Endothelial cell of umbilical vein (primary cell): ENCODE results near the gene RNLS. TPM values are rescaled to one million over a fixed set of nuclear protein-coding genes. Genes with fewer than 3 reads are reported as not detected.
A peak's percentile ranks its signal among the peaks of the same experiment; 100 is the strongest.

ENCODE experiments used
- BruUV-seq: library from RNA; stranded (reverse); fragments of 400-500 nt; replicated peaks from 2 replicates; lab custom pipeline; 2021; lab: Mats Ljungman, UMichigan
- CTCF ChIA-PET: fragments of 300-600, 350-600 bp; sonication (Branson Sonifier 250); formaldehyde crosslinking; loops from one replicate; lab custom pipeline; 2021; ENCODE audit warnings: antibody characterized with exemption, inconsistent platforms; lab: Charles Lee
- POLR2A ChIA-PET: fragments of 300-600, 350-600 bp; sonication (Branson Sonifier 250); formaldehyde crosslinking; loops from one replicate; lab custom pipeline; 2021; ENCODE audit warnings: antibody characterized with exemption, inconsistent platforms; lab: Charles Lee
- DNase-seq: peaks from one replicate; pipeline ENCODE4 v3.0.0-alpha.2; 2011; ENCODE audit warnings: low read depth, low spot score
- FAIRE-seq: peaks from 2 replicates; lab custom pipeline; 2011; peaks lifted over from hg19 to GRCh38; lab: Jason Lieb, UNC
- H2AFZ ChIP-seq: 2 replicates; pipeline ENCODE4 v1.6.0; 2012; ENCODE audit warnings: low read depth, low read length, control low read depth, inconsistent platforms
- H3K27ac ChIP-seq: 2 replicates; pipeline ENCODE4 v1.5.1; 2011; ENCODE audit warnings: low read depth, mild to moderate bottlenecking, control low read depth, low read length, moderate library complexity; ENCODE audit not compliant: insufficient read depth
- H3K27me3 ChIP-seq, 2 experiments: 2 replicates each; pipeline versions ENCODE4 v1.6.0 to v1.6.1; 2011; ENCODE audit warnings: low read length in 2 of 2, mixed read lengths in 1 of 2; ENCODE audit not compliant: control insufficient read depth in 2 of 2, insufficient read depth in 2 of 2
- H3K36me3 ChIP-seq, 2 experiments: 2 replicates in 1 of 2; 3 replicates in 1 of 2; pipeline ENCODE4 v1.5.1; 2011; ENCODE audit warnings: low read length in 2 of 2, mild to moderate bottlenecking in 1 of 2, moderate library complexity in 1 of 2; ENCODE audit not compliant: control insufficient read depth in 2 of 2, insufficient read depth in 2 of 2; ENCODE audit errors: extremely low read depth in 1 of 2
- H3K4me1 ChIP-seq: 3 replicates; pipeline ENCODE4 v1.5.1; 2011; ENCODE audit warnings: mild to moderate bottlenecking, low read length; ENCODE audit not compliant: control insufficient read depth, insufficient read depth; ENCODE audit errors: extremely low read depth
- H3K4me2 ChIP-seq: 2 replicates; pipeline ENCODE4 v1.6.1; 2011; ENCODE audit warnings: low read length, control low read depth, mixed read lengths; ENCODE audit not compliant: insufficient read depth
- H3K4me3 ChIP-seq, 3 experiments: fragments of 200-600 bp in 1 of 3; sonication (generic), shearing (Covaris generic) in 1 of 3; replicated peaks in 1 of 3; 2 replicates each; pipeline ENCODE4 v1.5.1; 2011 to 2016; ENCODE audit warnings: control low read depth in 3 of 3, low read length in 3 of 3, mild to moderate bottlenecking in 2 of 3, inconsistent platforms in 1 of 3, low read depth in 1 of 3, moderate library complexity in 1 of 3; ENCODE audit not compliant: insufficient read depth in 1 of 3
- H3K79me2 ChIP-seq: 2 replicates; pipeline ENCODE4 v1.6.0; 2012; ENCODE audit warnings: low read length, inconsistent platforms; ENCODE audit not compliant: control insufficient read depth, insufficient read depth
- H3K9ac ChIP-seq: replicated peaks from 2 replicates; pipeline ENCODE3; 2011; ENCODE audit warnings: low read length, control low read depth; ENCODE audit not compliant: insufficient read depth; ENCODE audit errors: extremely low read depth
- H3K9me1 ChIP-seq: replicated peaks from 3 replicates; pipeline ENCODE4 v1.6.0; 2011; ENCODE audit warnings: mild to moderate bottlenecking, low read length; ENCODE audit not compliant: control insufficient read depth, insufficient read depth; ENCODE audit errors: extremely low read depth
- H3K9me3 ChIP-seq: replicated peaks from 2 replicates; pipeline ENCODE4 v1.5.1; 2012; ENCODE audit warnings: low read length, inconsistent platforms; ENCODE audit not compliant: control insufficient read depth, insufficient read depth
- H4K20me1 ChIP-seq: replicated peaks from 2 replicates; pipeline ENCODE3; 2011; ENCODE audit warnings: mild to moderate bottlenecking, low read length; ENCODE audit not compliant: control insufficient read depth, insufficient read depth; ENCODE audit errors: extremely low read depth
- CTCF ChIP-seq, 2 donors: IDR thresholded peaks; 1 replicate in 1 of 2; 2 replicates in 1 of 2; pipeline ENCODE4 v1.5.1; 2011; ENCODE audit warnings: low read length in 2 of 2, mild to moderate bottlenecking in 2 of 2, moderate library complexity in 2 of 2, control low read depth in 1 of 2, inconsistent platforms in 1 of 2, low read depth in 1 of 2; ENCODE audit not compliant: insufficient read depth in 1 of 2; ENCODE audit errors: extremely low read depth in 1 of 2
- EZH2 ChIP-seq: IDR thresholded peaks from 2 replicates; pipeline ENCODE4 v1.6.1; 2012; ENCODE audit warnings: borderline replicate concordance, low read depth, mild to moderate bottlenecking, moderate library complexity, low read length, inconsistent platforms; ENCODE audit not compliant: severe bottlenecking
- FOS ChIP-seq: IDR thresholded peaks from 2 replicates; pipeline ENCODE4 v1.6.1; 2011; ENCODE audit warnings: mild to moderate bottlenecking, low read length, moderate library complexity, borderline replicate concordance; ENCODE audit not compliant: insufficient read depth
- GATA2 ChIP-seq: IDR thresholded peaks from 2 replicates; pipeline ENCODE4 v1.7.0; 2011; ENCODE audit warnings: low read depth, mild to moderate bottlenecking, moderate library complexity, mixed read lengths, low read length; ENCODE audit not compliant: insufficient read length, insufficient read depth
- JUN ChIP-seq: IDR thresholded peaks from 2 replicates; pipeline ENCODE4 v1.6.1; 2011; ENCODE audit warnings: borderline replicate concordance, low read depth; ENCODE audit not compliant: insufficient read length, insufficient read depth
- MYC ChIP-seq: IDR thresholded peaks from one replicate; pipeline ENCODE4 v1.6.1; 2011; ENCODE audit warnings: mild to moderate bottlenecking, low read depth, low read length
- POLR2A ChIP-seq: IDR thresholded peaks from 2 replicates; pipeline ENCODE4 v1.6.1; 2012; ENCODE audit warnings: low read depth, mild to moderate bottlenecking, control low read depth, low read length
- POLR2AphosphoS5 ChIP-seq: IDR thresholded peaks from 2 replicates; pipeline ENCODE4 v1.6.1; 2012; ENCODE audit warnings: low read depth, mild to moderate bottlenecking, control low read depth, low read length, moderate library complexity; ENCODE audit not compliant: insufficient read depth
- dilution Hi-C: fragments of 300-500 bp; cut with MboI; formaldehyde crosslinking; loops from one replicate; pipeline ENCODE4 v1.15.0; 2019; ENCODE audit warnings: low sequenced_read_pairs; ENCODE audit not compliant: extremely low pct_ligation_motif_present
- intact Hi-C: fragments of 100-400 bp; cut with micrococcal nuclease; formaldehyde crosslinking; loops from one replicate; pipeline ENCODE4 v1.10.0; 2022
- polyA plus RNA-seq, 4 experiments: library from polyadenylated mRNA; depleted of rRNA in 3 of 4; stranded (reverse) in 3 of 4; unstranded in 1 of 4; fragments of >200 nt; gene quantifications; 2 replicates each; pipeline versions ENCODE4 v1.2.1 to v1.2.3, GENCODE V29; 2011 to 2012; ENCODE audit warnings: missing spikeins in 1 of 4
- total RNA-seq: library from RNA; stranded (reverse); gene quantifications from 2 replicates; pipeline ENCODE4 v1.2.3, GENCODE V29; 2021
- TF ChIP-seq, protein P1 (sequence below): IDR thresholded peaks from 2 replicates; pipeline ENCODE4 v1.6.1; 2011; ENCODE audit not compliant: insufficient read depth, insufficient read length

The RNLS gene
- total and polyA plus RNA-seq, 2 donors (not counting 3 experiments of a cell fraction or from before 2014, with no cell fraction given) = 2.5 to 4.6 TPM

GRCh38 chr10:88541116-88541626, 41.9 kb downstream of the RNLS start:
- BruUV-seq = no TSS peak
- Histone ChIP-seq H3K9ac (no peak overlapping the region), H2AFZ (peak overlapping the region; percentile 7), H3K27ac (no peak overlapping the region), H3K79me2 (no peaks in the 10 kb centered on the region), H4K20me1 (no peaks in the 10 kb centered on the region), H3K27me3 (no peaks in the 10 kb centered on the region), H3K9me3 (no peaks in the 10 kb centered on the region), H3K4me3 (no peak overlapping the region), H3K36me3 (no peaks in the 10 kb centered on the region), H3K4me2 (peak overlapping the region; percentile 10), H3K9me1 (no peaks in the 10 kb centered on the region), H3K4me1 (peaks cover 9% of the 10 kb centered on the region)
- DNase-seq = peak; percentile 77
- CTCF ChIA-PET = interaction anchor here (1.2 kb wide), 1 partner anchor 391 kb away, joined by 3 read pairs; no protein-coding TSS in a partner anchor
- dilution Hi-C loops = no loop called here
- intact Hi-C loops = no loop called here
- no peak for TF ChIP-seq JUN
- TF ChIP-seq GATA2 = peak; percentile 29
- peak; percentile 37 for FAIRE-seq
- POLR2A ChIA-PET = no interaction called here

DNA sequence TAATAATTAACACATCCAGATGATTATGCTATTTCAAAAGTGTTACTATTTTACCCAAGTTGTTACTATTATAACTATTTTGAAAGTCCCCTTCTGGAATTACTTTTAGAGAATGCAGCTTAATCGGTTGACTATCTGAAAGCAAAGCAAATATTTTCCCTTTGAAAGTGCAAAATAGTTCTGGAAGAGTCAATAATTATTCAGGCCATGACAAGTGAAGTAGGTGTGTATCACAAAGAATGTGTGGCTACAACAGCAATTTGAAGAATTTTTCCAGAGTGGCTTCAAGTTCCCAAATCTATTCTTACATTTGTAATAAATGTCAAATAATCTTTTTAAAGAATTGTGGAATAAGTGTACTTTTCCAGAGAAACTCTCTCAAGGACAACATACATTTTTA, 42.8 kb downstream of the RNLS start:
- POLR2A ChIA-PET = no interaction called here
- Histone ChIP-seq H3K4me1 (peaks cover 9% of the 10 kb centered on the region), H3K4me3 (no peak overlapping the region), H4K20me1 (no peaks in the 10 kb centered on the region), H3K27me3 (no peaks in the 10 kb centered on the region), H3K9me1 (no peaks in the 10 kb centered on the region), H3K9ac (no peak overlapping the region), H3K4me2 (no peak overlapping the region), H3K27ac (no peak overlapping the region), H3K36me3 (no peaks in the 10 kb centered on the region), H2AFZ (no peak overlapping the region), H3K9me3 (no peaks in the 10 kb centered on the region), H3K79me2 (no peaks in the 10 kb centered on the region)
- CTCF ChIA-PET = no interaction called here
- TF ChIP-seq POLR2AphosphoS5 (no peak), CTCF (IDR thresholded peaks at IDR 0.05; ENCODE audit: extremely low read depth in 1 of 2, insufficient read depth in 1 of 2, low read depth in 1 of 2, low read length in 2 of 2) (no peak), GATA2 (no peak), JUN (no peak), POLR2A (no peak), FOS (no peak), MYC (no peak), EZH2 (no peak)
- TF ChIP-seq, protein P1, sequence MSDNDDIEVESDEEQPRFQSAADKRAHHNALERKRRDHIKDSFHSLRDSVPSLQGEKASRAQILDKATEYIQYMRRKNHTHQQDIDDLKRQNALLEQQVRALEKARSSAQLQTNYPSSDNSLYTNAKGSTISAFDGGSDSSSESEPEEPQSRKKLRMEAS = no peak
- no TSS peak for BruUV-seq
- DNase-seq (no peak), FAIRE-seq (no peak)
- intact Hi-C loops = no loop called here
- dilution Hi-C loops = no loop called here
